ENCODE results near the gene FAT1. TPM values are rescaled to one million over a fixed set of nuclear protein-coding genes. Genes with fewer than 3 reads are reported as not detected.
"Not testable (repeated sequence)": the region's sequence is repeated elsewhere in the genome, so short reads cannot be mapped to it uniquely, and the experiment has no call there.

FAT1 gene
- total RNA-seq, 4 donors from 2014 or later, result 91.2 to 133 (median 105) TPM

DNA sequence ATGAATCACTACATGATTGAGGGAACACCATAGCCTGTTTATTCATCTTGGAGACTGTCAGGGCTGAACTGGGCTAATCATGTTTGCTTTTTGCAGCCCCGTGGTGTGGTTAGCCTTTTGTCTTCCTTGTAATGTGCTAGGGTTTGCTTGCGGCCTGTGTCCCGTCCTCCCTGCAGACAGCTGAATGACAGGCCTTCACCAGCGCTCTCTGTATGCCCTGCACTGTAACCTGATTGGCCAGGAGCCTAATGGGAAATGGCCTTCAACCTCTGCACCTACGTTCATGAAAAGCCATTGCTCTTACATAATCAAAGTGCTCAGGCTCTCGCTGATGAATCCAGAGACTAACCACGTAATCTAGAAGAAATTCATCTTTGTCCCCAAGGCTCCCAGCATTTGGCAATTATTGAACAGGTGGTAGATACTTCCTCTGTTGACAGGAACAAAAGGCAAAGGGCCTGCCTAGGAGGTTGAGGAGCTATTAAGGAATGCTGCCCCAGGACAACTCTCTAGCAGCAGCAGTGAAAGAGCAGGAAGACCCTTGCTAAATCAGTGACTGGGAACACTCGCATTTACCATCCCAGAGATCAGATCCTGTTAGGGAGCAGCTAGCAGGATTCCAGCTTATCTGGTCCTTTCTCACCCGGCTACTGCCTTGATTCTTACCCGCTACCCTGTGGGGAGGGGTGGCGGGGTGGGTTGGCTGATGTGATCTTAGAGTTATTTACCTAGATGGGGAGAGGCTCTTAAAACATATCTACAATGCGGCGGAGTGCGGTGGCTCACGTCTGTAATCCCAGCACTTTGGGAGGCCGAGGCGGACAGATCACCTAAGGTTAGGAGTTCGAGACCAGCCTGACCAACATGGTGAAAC, 42.3 kb upstream of the FAT1 start:
- DNase-seq (ENCODE audit: low spot score in 2 of 2), result no peak
- no peaks in the 10 kb centered on the region for H3K36me3 ChIP-seq
- WGBS, result 83% methylated on average over 18 of the region's 18 CpGs
- TF ChIP-seq POLR2AphosphoS5 (IDR thresholded peaks at IDR 0.05), result no peak
- TF ChIP-seq, protein P1, sequence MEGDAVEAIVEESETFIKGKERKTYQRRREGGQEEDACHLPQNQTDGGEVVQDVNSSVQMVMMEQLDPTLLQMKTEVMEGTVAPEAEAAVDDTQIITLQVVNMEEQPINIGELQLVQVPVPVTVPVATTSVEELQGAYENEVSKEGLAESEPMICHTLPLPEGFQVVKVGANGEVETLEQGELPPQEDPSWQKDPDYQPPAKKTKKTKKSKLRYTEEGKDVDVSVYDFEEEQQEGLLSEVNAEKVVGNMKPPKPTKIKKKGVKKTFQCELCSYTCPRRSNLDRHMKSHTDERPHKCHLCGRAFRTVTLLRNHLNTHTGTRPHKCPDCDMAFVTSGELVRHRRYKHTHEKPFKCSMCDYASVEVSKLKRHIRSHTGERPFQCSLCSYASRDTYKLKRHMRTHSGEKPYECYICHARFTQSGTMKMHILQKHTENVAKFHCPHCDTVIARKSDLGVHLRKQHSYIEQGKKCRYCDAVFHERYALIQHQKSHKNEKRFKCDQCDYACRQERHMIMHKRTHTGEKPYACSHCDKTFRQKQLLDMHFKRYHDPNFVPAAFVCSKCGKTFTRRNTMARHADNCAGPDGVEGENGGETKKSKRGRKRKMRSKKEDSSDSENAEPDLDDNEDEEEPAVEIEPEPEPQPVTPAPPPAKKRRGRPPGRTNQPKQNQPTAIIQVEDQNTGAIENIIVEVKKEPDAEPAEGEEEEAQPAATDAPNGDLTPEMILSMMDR (IDR thresholded peaks at IDR 0.05), result no peak
- TF ChIP-seq POLR2A (IDR thresholded peaks at IDR 0.05), result no peak
- TF ChIP-seq EP300 (IDR thresholded peaks at IDR 0.05), result no peak
- H3K4me3 ChIP-seq, result no peak overlapping the region
- peaks cover 4% of the 10 kb centered on the region for H3K4me1 ChIP-seq
- H3K27ac ChIP-seq, result no peak overlapping the region
- H3K27me3 ChIP-seq, result no peaks in the 10 kb centered on the region
- H3K9me3 ChIP-seq, result no peaks in the 10 kb centered on the region

DNA sequence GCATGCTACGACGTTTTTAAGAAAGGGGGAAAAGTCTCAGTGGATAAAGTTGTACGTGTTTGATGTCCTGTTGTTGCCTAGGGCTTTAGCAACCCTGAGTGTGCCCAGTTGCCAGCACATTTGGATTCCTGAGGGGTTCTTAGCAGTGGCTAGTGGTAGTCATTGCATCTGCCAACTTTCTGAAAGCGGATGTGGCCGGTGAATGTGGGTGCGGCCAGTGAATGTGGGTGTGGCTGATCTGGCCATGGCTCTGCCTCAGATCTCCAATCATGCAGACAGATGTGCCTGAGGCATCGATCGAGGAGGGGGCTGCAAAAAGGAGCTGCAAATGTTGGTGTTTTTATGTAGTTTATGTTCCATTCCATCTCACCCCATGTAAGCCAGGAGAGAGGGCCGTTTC, 41.5 kb upstream of the FAT1 start:
- Histone ChIP-seq H3K4me1 (peaks cover 4% of the 10 kb centered on the region), H3K36me3 (no peaks in the 10 kb centered on the region), H3K27ac (no peak overlapping the region), H3K9me3 (no peaks in the 10 kb centered on the region), H3K27me3 (no peaks in the 10 kb centered on the region), H3K4me3 (no peak overlapping the region)
- no peak for DNase-seq (ENCODE audit: low spot score in 2 of 2)
- TF ChIP-seq POLR2AphosphoS5 (IDR thresholded peaks at IDR 0.05) (no peak), EP300 (IDR thresholded peaks at IDR 0.05) (no peak), POLR2A (IDR thresholded peaks at IDR 0.05) (no peak)
- TF ChIP-seq, protein P1 (IDR thresholded peaks at IDR 0.05), result no peak
- WGBS, result 42% methylated on average over 9 of the region's 9 CpGs

DNA sequence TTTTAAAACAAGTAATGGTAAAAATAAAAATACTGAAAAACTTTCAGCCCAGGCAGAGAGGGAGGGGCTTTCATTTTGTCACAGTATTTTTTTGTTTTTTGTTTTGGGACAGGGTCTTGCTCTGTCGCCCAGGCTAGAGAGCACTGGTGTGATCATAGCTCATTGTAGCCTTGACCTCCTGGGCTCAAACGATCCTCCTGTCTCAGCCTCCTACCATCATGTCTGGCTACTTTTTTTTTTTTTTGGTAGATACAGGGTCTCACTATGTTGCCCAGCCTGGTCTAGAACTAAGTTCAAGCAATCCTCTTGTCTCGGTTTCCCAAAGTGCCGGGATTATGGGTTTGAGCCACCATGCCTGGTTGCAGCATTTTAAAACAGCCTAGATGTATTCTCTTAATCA, 40.8 kb upstream of the FAT1 start:
- no peaks in the 10 kb centered on the region for H3K27me3 ChIP-seq
- H3K27ac ChIP-seq, result no peak overlapping the region
- TF ChIP-seq POLR2A (IDR thresholded peaks at IDR 0.05) (no peak), EP300 (IDR thresholded peaks at IDR 0.05) (no peak), POLR2AphosphoS5 (IDR thresholded peaks at IDR 0.05) (no peak)
- TF ChIP-seq, protein P1 (IDR thresholded peaks at IDR 0.05), result no peak
- H3K36me3 ChIP-seq, result no peaks in the 10 kb centered on the region
- WGBS, result 95% methylated on average over 4 of the region's 4 CpGs
- H3K9me3 ChIP-seq, result no peaks in the 10 kb centered on the region
- DNase-seq (ENCODE audit: low spot score in 2 of 2), result no peak
- peaks cover 4% of the 10 kb centered on the region for H3K4me1 ChIP-seq
- no peak overlapping the region for H3K4me3 ChIP-seq

DNA sequence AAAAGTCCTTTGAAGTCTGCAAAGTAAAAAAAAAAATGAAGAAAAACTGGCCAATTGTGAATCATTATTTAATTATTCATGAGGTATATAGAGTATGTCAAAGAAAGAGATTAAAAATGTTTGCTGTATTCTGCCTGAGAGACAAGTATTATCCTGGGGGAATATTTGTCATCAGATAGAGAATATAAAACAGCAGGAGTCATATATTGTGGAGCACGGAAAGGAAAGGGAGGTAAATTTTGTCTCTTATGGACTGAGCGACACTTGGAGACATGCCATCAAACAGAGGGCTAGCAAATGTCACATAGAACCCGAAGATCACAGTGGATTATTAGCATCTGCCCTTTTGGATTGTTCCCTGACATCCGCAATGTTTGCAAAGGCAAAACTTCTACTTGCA, 39.2 kb upstream of the FAT1 start:
- H3K4me1 ChIP-seq, result peaks cover 4% of the 10 kb centered on the region
- no peak overlapping the region for H3K4me3 ChIP-seq
- DNase-seq (ENCODE audit: low spot score in 2 of 2), result no peak
- H3K27ac ChIP-seq, result no peak overlapping the region
- no peaks in the 10 kb centered on the region for H3K36me3 ChIP-seq
- H3K27me3 ChIP-seq, result no peaks in the 10 kb centered on the region
- WGBS, result 72% methylated on average over 4 of the region's 4 CpGs
- no peaks in the 10 kb centered on the region for H3K9me3 ChIP-seq
- TF ChIP-seq, protein P1 (IDR thresholded peaks at IDR 0.05), result no peak
- no peak for TF ChIP-seq EP300 (IDR thresholded peaks at IDR 0.05)
- TF ChIP-seq POLR2AphosphoS5 (IDR thresholded peaks at IDR 0.05), result no peak
- no peak for TF ChIP-seq POLR2A (IDR thresholded peaks at IDR 0.05)

DNA sequence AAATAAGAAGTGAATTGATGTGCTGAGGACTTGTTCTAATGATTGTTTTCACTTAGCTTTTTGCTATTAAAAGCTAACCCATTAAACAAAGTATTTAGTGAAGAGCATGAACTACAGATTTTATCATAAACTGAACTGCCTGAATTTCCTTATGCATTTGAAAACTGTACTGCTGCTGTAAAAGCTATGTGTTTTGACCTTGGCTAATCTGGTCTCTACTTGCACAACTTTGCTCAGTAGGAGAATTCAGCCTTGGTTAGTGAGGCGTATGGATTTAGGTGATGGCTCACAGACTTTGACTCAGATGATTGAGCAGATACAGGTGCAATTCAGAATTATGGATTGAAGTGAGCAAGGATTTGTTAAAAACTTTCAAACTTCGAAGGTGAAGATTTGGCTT, 38.7 kb upstream of the FAT1 start:
- no peak overlapping the region for H3K4me3 ChIP-seq
- TF ChIP-seq POLR2AphosphoS5 (IDR thresholded peaks at IDR 0.05) (no peak), EP300 (IDR thresholded peaks at IDR 0.05) (no peak)
- TF ChIP-seq, protein P1 (IDR thresholded peaks at IDR 0.05), result no peak
- no peaks in the 10 kb centered on the region for H3K9me3 ChIP-seq

DNA sequence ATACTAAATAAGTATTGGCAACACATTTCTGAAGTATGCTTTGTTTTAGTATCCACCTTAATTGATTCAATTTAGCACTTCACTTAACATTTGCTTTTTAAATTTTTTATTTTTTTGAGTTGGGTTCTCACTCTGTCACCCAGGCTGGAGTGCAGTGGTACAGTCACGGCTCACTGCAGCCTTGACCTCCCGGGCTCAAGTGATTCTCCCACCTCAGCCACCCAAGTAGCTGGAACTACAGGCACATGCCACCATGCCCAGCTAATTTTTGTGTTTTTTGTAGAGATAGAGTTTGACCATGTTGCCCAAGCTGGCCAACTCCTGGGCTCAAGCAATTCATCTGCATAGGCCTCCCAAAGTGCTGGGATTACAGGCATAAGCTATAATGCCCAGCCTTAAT, 38.3 kb upstream of the FAT1 start:
- not testable (repeated sequence) for H3K9me3 ChIP-seq; DNase-seq (ENCODE audit: low spot score in 2 of 2); H3K27ac ChIP-seq; H3K36me3 ChIP-seq; H3K4me1 ChIP-seq; H3K4me3 ChIP-seq; H3K27me3 ChIP-seq
- WGBS, result 91% methylated on average over 2 of the region's 2 CpGs

More for the DNA sequence above, 38.7 kb upstream of the FAT1 start:
- Histone ChIP-seq H3K27me3 (no peaks in the 10 kb centered on the region), H3K36me3 (no peaks in the 10 kb centered on the region), H3K27ac (no peak overlapping the region), H3K4me1 (peaks cover 4% of the 10 kb centered on the region)
- 73% methylated on average over 2 of the region's 2 CpGs for WGBS
- no peak for DNase-seq (ENCODE audit: low spot score in 2 of 2)

Measured in suprapubic skin (tissue), 4 donors.